ENCODE data around the gene NACA2. TPM values are rescaled to one million over a fixed set of nuclear protein-coding genes. Genes with fewer than 3 reads are reported as not detected.
"Not testable (repeated sequence)": the region's sequence is repeated elsewhere in the genome, so short reads cannot be mapped to it uniquely, and the experiment has no call there.

The NACA2 gene
- total RNA-seq, 4 donors from 2014 or later: not detected

DNA sequence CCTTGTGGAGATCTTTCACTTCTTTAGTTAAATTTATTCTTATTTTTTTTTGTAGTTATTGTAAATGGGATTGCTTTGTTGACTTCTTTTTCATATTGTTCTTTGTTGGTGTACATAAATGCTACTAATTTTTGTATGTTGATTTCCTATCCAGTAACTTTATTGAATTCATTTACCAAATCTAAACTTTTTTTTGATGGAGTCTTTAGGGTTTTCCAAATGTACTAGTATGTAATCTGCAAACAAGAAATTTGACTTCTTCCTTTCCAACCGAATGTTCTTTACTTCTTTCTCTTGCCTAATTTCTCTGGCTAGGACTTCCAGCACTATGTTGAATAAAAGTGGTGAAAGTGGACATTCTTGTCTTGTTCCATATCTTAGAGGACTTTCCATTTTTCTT lies 41.8 kb upstream of the NACA2 start:
- WGBS, 2 donors: 94 to 100% methylated on average over 1 of the region's 1 CpG
- DNase-seq (ENCODE audit: low spot score in 2 of 2): no peak
- intact Hi-C loops (cut with DNase I; ENCODE audit: low total_unique reads): no loop called here

DNA sequence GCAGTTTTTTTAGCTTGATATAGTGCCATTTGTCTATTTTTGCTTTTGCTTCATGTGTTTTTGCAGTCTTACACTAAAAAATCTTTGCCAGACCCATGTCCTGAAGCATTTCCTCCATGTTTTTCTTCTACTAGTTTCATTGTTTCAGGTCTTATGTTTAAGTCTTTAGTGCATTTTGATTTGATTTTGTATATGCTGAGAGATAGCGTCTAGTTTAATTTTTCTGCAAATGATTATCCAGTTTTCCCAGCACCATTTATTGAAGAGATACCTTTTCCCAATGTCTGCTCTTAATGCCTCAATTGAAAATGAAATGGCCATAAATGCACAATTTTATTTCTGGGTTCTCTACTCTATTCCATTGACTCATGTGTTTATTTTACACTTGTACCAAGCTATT lies 40.8 kb upstream of the NACA2 start:
- intact Hi-C loops (cut with DNase I; ENCODE audit: low total_unique reads): no loop called here
- WGBS, 2 donors: 58 to 98% methylated on average over 1 of the region's 1 CpG
- H3K4me3 ChIP-seq (ENCODE audit: low read depth, poor library complexity, severe bottlenecking): no peak overlapping the region
- no peak for DNase-seq (ENCODE audit: low spot score in 2 of 2)
- TF ChIP-seq POLR2A (IDR thresholded peaks at IDR 0.05): no peak
- TF ChIP-seq, protein P1, sequence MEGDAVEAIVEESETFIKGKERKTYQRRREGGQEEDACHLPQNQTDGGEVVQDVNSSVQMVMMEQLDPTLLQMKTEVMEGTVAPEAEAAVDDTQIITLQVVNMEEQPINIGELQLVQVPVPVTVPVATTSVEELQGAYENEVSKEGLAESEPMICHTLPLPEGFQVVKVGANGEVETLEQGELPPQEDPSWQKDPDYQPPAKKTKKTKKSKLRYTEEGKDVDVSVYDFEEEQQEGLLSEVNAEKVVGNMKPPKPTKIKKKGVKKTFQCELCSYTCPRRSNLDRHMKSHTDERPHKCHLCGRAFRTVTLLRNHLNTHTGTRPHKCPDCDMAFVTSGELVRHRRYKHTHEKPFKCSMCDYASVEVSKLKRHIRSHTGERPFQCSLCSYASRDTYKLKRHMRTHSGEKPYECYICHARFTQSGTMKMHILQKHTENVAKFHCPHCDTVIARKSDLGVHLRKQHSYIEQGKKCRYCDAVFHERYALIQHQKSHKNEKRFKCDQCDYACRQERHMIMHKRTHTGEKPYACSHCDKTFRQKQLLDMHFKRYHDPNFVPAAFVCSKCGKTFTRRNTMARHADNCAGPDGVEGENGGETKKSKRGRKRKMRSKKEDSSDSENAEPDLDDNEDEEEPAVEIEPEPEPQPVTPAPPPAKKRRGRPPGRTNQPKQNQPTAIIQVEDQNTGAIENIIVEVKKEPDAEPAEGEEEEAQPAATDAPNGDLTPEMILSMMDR (IDR thresholded peaks at IDR 0.05): no peak

More for the DNA sequence above, 41.8 kb upstream of the NACA2 start:
- TF ChIP-seq, protein P1 (IDR thresholded peaks at IDR 0.05): no peak
- TF ChIP-seq POLR2A (IDR thresholded peaks at IDR 0.05): no peak
- no peak overlapping the region for H3K4me3 ChIP-seq (ENCODE audit: low read depth, poor library complexity, severe bottlenecking)

DNA sequence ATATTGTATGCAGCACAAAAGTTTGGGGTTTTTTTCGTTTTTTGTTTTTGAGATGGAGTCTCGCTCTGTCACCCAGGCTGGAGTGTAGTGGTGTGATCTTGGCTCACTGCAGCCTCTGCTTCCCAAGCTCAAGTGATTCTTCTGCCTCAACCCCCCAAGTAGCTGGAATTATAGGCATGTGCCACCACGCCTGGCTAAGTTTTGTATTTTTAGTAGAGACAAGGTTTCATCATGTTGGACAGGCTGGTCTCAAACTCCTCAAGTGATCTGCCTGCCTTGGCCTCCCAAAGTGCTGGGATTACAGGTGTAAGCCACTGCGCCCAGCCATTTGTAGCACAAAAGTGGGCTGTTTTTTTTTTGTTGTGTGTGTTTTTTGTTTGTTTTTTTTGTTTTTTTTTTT lies 37.1 kb upstream of the NACA2 start:
- H3K4me3 ChIP-seq (ENCODE audit: low read depth, poor library complexity, severe bottlenecking); DNase-seq (ENCODE audit: low spot score in 2 of 2); intact Hi-C loops (cut with DNase I; ENCODE audit: low total_unique reads): not testable (repeated sequence)
- 74 to 76% methylated on average over 4 of the region's 4 CpGs for WGBS, 2 donors

DNA sequence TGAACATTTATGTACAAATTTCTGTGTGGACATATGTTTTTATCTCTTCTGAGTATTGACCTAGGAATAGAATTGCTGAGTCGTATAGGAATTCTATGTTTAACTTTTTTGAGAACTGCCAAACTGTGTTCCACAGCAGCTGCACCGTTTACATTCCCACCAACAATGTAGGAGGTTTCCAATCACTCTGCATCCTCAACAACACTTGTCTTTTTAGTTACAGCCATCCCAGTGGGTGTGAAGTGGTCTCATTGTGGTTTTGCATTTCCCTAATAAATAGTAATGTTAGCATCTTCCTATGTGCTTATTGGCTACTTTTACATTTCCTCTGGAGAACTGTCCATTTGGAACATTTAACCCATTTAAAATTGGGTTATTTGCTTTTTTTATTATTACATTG lies 36.6 kb upstream of the NACA2 start:
- 33 to 40% methylated on average over 2 of the region's 2 CpGs for WGBS, 2 donors
- no peak for DNase-seq (ENCODE audit: low spot score in 2 of 2)
- no peak for TF ChIP-seq POLR2A (IDR thresholded peaks at IDR 0.05)
- TF ChIP-seq, protein P1 (IDR thresholded peaks at IDR 0.05): no peak
- intact Hi-C loops (cut with DNase I; ENCODE audit: low total_unique reads): no loop called here
- no peak overlapping the region for H3K4me3 ChIP-seq (ENCODE audit: low read depth, poor library complexity, severe bottlenecking)

DNA sequence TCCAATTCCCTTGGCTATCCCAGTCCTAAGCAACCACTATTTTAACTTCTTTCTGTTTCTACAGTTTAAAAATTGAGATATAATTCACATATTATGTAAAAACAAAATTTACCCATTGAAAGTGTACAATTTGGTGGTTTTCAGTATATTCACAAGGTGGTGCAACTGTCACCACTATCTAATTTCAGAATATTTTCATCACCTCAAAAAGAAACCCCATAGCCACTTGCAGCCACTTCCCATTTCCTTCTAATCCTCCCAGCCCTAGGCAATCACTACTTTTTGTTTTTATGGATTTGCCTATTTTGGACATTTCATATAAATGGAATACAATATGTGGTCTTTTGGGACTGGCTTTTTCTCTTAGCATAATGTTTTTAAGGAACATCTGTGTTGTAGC lies 36.1 kb upstream of the NACA2 start:
- no peak overlapping the region for H3K4me3 ChIP-seq (ENCODE audit: low read depth, poor library complexity, severe bottlenecking)
- intact Hi-C loops (cut with DNase I; ENCODE audit: low total_unique reads): no loop called here
- no peak for TF ChIP-seq POLR2A (IDR thresholded peaks at IDR 0.05)
- TF ChIP-seq, protein P1 (IDR thresholded peaks at IDR 0.05): no peak
- DNase-seq (ENCODE audit: low spot score in 2 of 2): no peak

DNA sequence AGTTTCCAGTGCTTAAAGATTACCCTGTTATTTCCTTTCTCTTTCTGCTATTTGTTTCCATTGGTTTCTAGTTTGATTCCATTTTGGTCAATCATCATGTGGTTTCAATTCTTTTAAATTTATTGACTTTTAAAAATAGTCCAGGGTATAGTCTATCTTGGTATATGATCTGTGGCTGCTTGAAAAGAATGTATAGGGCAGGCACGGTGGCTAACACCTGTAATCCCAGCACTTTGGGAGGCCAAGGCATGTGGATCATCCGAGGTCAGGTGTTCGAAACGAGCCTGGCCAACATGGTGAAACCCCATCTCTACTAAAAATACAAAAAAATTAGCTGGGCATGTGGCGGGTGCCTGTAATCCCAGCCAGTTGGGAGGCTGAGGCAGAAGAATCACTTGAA lies 34.5 kb upstream of the NACA2 start:
- intact Hi-C loops (cut with DNase I; ENCODE audit: low total_unique reads): no loop called here
- WGBS, 2 donors: 85 to 88% methylated on average over 5 of the region's 5 CpGs
- DNase-seq (ENCODE audit: low spot score in 2 of 2): no peak
- H3K4me3 ChIP-seq (ENCODE audit: low read depth, poor library complexity, severe bottlenecking): no peak overlapping the region
- TF ChIP-seq, protein P1 (IDR thresholded peaks at IDR 0.05): no peak
